ENCODE data around the gene CRACR2A.

The CRACR2A gene

GRCh38 chr12:3603576-3603975 lies 149.3 kb downstream of the CRACR2A start:
- TF ChIP-seq POLR2A (IDR thresholded peaks at IDR 0.05; ENCODE audit: extremely low read depth, insufficient read length): no peak
- TF ChIP-seq, protein P1, sequence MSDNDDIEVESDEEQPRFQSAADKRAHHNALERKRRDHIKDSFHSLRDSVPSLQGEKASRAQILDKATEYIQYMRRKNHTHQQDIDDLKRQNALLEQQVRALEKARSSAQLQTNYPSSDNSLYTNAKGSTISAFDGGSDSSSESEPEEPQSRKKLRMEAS (IDR thresholded peaks at IDR 0.05; ENCODE audit: low read depth, low read length): no peak
- TF ChIP-seq CTCF (IDR thresholded peaks at IDR 0.05; ENCODE audit: low read depth, low read length): no peak
- no peak for TF ChIP-seq MYC (IDR thresholded peaks at IDR 0.05; ENCODE audit: low read depth, low read length)
- H3K4me3 ChIP-seq (ENCODE audit: low read depth, low read length): no peak overlapping the region
- DNase-seq (ENCODE audit: low read depth): no peak

- DNase-seq (ENCODE audit: low read depth): no peak
- no peak overlapping the region for H3K4me3 ChIP-seq (ENCODE audit: low read depth, low read length)
- TF ChIP-seq MYC (IDR thresholded peaks at IDR 0.05; ENCODE audit: low read depth, low read length) (no peak), CTCF (IDR thresholded peaks at IDR 0.05; ENCODE audit: low read depth, low read length) (no peak)
These were observed 150.4 kb downstream of the CRACR2A start for GRCh38 chr12:3602488-3602887.

DNA sequence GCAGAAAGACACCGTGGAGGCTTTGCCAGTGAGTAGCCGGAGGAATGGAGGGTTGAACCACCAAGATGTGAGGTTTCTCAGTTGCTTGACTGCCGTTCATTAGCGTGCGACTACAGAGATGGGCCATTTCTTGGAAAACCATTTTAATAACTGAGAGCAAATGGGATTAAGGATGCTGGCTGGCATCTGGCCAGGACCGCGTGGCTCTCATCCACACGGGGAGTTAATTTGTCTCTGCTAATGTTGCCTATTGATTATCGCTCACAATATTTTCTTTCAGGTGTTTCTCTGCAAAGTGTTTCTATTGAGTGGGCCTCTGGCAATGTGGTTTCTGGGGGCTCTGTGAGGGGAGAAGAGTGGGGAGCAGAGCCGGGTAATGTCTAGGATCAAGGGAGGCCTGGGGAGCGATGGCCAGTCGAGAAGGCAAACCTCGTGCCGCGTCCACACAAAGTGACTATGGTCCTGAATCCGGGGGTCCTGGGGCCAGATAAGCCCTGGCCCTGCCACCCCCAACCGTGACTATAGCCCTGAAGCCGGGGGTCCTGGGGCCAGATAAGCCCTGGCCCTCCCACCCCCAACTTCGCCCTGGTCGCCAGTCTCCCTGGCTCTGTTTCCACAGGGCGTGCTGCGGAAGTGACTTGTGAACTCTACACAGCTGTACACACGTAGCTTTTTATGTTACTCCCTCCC lies 151.3 kb downstream of the CRACR2A start:
- DNase-seq (ENCODE audit: low read depth): no peak
- H3K4me3 ChIP-seq (ENCODE audit: low read depth, low read length): no peak overlapping the region
- TF ChIP-seq MYC (IDR thresholded peaks at IDR 0.05; ENCODE audit: low read depth, low read length) (no peak), CTCF (IDR thresholded peaks at IDR 0.05; ENCODE audit: low read depth, low read length) (no peak), POLR2A (IDR thresholded peaks at IDR 0.05; ENCODE audit: extremely low read depth, insufficient read length) (no peak)
- TF ChIP-seq, protein P1 (IDR thresholded peaks at IDR 0.05; ENCODE audit: low read depth, low read length): no peak

- DNase-seq (ENCODE audit: low read depth): no peak
- no peak overlapping the region for H3K4me3 ChIP-seq (ENCODE audit: low read depth, low read length)
- no peak for TF ChIP-seq CTCF (IDR thresholded peaks at IDR 0.05; ENCODE audit: low read depth, low read length)
- TF ChIP-seq MYC (IDR thresholded peaks at IDR 0.05; ENCODE audit: low read depth, low read length): no peak
- no peak for TF ChIP-seq POLR2A (IDR thresholded peaks at IDR 0.05; ENCODE audit: extremely low read depth, insufficient read length)
- TF ChIP-seq, protein P1 (IDR thresholded peaks at IDR 0.05; ENCODE audit: low read depth, low read length): no peak
These were observed 152.0 kb downstream of the CRACR2A start for GRCh38 chr12:3600951-3601350.

GRCh38 chr12:3600039-3600720 lies 152.7 kb downstream of the CRACR2A start:
- TF ChIP-seq CTCF (IDR thresholded peaks at IDR 0.05; ENCODE audit: low read depth, low read length) (no peak), MYC (IDR thresholded peaks at IDR 0.05; ENCODE audit: low read depth, low read length) (no peak), POLR2A (IDR thresholded peaks at IDR 0.05; ENCODE audit: extremely low read depth, insufficient read length) (no peak)
- TF ChIP-seq, protein P1 (IDR thresholded peaks at IDR 0.05; ENCODE audit: low read depth, low read length): no peak
- H3K4me3 ChIP-seq (ENCODE audit: low read depth, low read length): no peak overlapping the region
- DNase-seq (ENCODE audit: low read depth): no peak

Data from NB4 (cell line).